K562 (cell line): ENCODE results near the gene ALKBH4. TPM values are rescaled to one million over a fixed set of nuclear protein-coding genes. Genes with fewer than 3 reads are reported as not detected.
A peak's percentile ranks its signal among the peaks of the same experiment; 100 is the strongest.

ENCODE experiments used
- AFF4 ChIP-seq: sonication (generic); formaldehyde crosslinking; IDR thresholded peaks from 2 replicates; pipeline ENCODE4 v1.8.0; 2023; ENCODE audit warnings: mild to moderate bottlenecking, missing genetic modification reagents
- ARID3B ChIP-seq: fragments of 250-450 bp; sonication (Bioruptor Pico); IDR thresholded peaks from 2 replicates; pipeline ENCODE4 v1.4.0; 2020; ENCODE audit warnings: borderline replicate concordance
- BHLHE40 ChIP-seq: IDR thresholded peaks from 2 replicates; pipeline ENCODE4 v1.6.1; 2011; ENCODE audit warnings: low read length, improper control_type of control experiment
- CEBPB ChIP-seq: fragments of 450-650 bp; IDR thresholded peaks from 2 replicates; pipeline ENCODE4 v1.6.1; 2016; ENCODE audit warnings: missing genetic modification characterization, missing compliant biosample characterization
- ELK1 ChIP-seq: sonication (generic); formaldehyde crosslinking; IDR thresholded peaks from 2 replicates; pipeline ENCODE4 v1.8.1; 2022; ENCODE audit warnings: missing genetic modification reagents
- ESRRB ChIP-seq: fragments of 250-450 bp; sonication (Bioruptor Pico); IDR thresholded peaks from 2 replicates; pipeline ENCODE4 v1.5.0; 2020; ENCODE audit warnings: mild to moderate bottlenecking, moderate library complexity, borderline replicate concordance
- ETV5 ChIP-seq: sonication (generic); formaldehyde crosslinking; IDR thresholded peaks from 2 replicates; pipeline ENCODE4 v1.4.0; 2020; ENCODE audit warnings: low read depth, mild to moderate bottlenecking, missing genetic modification reagents
- HDGF ChIP-seq: fragments of 450-650 bp; IDR thresholded peaks from 2 replicates; pipeline ENCODE4 v1.6.1; 2016
- HMGXB4 ChIP-seq: sonication (generic); formaldehyde crosslinking; IDR thresholded peaks from 2 replicates; pipeline ENCODE4 v1.8.1; 2023; ENCODE audit warnings: mild to moderate bottlenecking, missing genetic modification reagents
- NCOA1 ChIP-seq: fragments of 450-650 bp; IDR thresholded peaks from 2 replicates; pipeline ENCODE4 v1.6.1; 2016; ENCODE audit warnings: low read depth
- SP2 ChIP-seq: IDR thresholded peaks from 2 replicates; pipeline ENCODE4 v1.6.1; 2011; ENCODE audit warnings: mild to moderate bottlenecking, low read depth, low read length, moderate library complexity; ENCODE audit not compliant: poor library complexity, severe bottlenecking; ENCODE audit errors: extremely low read depth
- STAG1 ChIP-seq: sonication (generic); formaldehyde crosslinking; IDR thresholded peaks from 2 replicates; pipeline ENCODE4 v1.5.0; 2020; ENCODE audit warnings: missing genetic modification reagents, borderline replicate concordance
- THAP12 ChIP-seq: fragments of 250-450 bp; sonication (Bioruptor Pico); IDR thresholded peaks from 2 replicates; pipeline ENCODE4 v1.9.0; 2021; ENCODE audit warnings: mild to moderate bottlenecking, inconsistent platforms
- ZNF449 ChIP-seq: fragments of 250-450 bp; sonication (Bioruptor Pico); IDR thresholded peaks from 2 replicates; pipeline ENCODE4 v1.8.0; 2022; ENCODE audit warnings: moderate library complexity, mild to moderate bottlenecking, inconsistent platforms
- polyA plus RNA-seq, 8 experiments: library from polyadenylated mRNA; depleted of rRNA in 4 of 8; stranded (reverse) in 5 of 8; unstranded in 3 of 8; fragments of >200 nt; fragmentation: Nextera tagmentation in 2 of 8; fragmentation: Illumina TruSeq in 1 of 8; extraction: Ambion mirVana in 2 of 8; extraction: Trizol in 1 of 8; gene quantifications; 2 replicates each; pipeline versions ENCODE4 v1.2.1 to v1.2.3, GENCODE V29; 2011 to 2014; ENCODE audit warnings: inconsistent platforms in 1 of 8, missing spikeins in 1 of 8
- total RNA-seq, 7 experiments: library from RNA; depleted of rRNA in 6 of 7; stranded (reverse); fragments of >200 nt in 6 of 7; fragmentation: Illumina TruSeq in 2 of 7; extraction: Trizol in 2 of 7; gene quantifications; 2 replicates each; pipeline versions ENCODE4 v1.2.1 to v1.2.3, GENCODE V29; 2011 to 2021; ENCODE audit warnings: low replicate concordance in 1 of 7

The ALKBH4 gene
- total and polyA plus RNA-seq, 9 of the 15 experiments (the other 6 are each of a cell fraction or from before 2014, with no cell fraction given), result 4.6 to 21.4 (median 11.8) TPM

GRCh38 chr7:102464577-102465280 is at the start of gene ALKBH4, which contains the start of gene LRWD1 (continued):
- TF ChIP-seq THAP12 (CRISPR knock-in tag), result no peak
- TF ChIP-seq HMGXB4 (CRISPR knock-in tag), result peak; percentile 67; the same call in 1 of the 2 replicates
- TF ChIP-seq BHLHE40, result peak; percentile 74
- no peak for TF ChIP-seq HDGF
- no peak for TF ChIP-seq CEBPB
- no peak for TF ChIP-seq ELK1 (CRISPR knock-in tag)
- 0 out of 2 replicates have a peak, but pooled peaks have one; percentile 32 for TF ChIP-seq ARID3B (CRISPR knock-in tag)
- TF ChIP-seq SP2, result no peak
- TF ChIP-seq STAG1 (CRISPR knock-in tag), result 0 out of 2 replicates have a peak, but pooled peaks have one; percentile 21
- TF ChIP-seq ETV5 (CRISPR knock-in tag), result peak; percentile 100
- TF ChIP-seq ESRRB, result no peak
- TF ChIP-seq AFF4, result peak; percentile 47; the same call in 1 of the 2 replicates
- TF ChIP-seq ZNF449 (CRISPR knock-in tag), result no peak
- no peak for TF ChIP-seq NCOA1
